Smooth muscle cell (in vitro differentiated cells): Measurements from ENCODE around the gene BACE1. TPM values are rescaled to one million over a fixed set of nuclear protein-coding genes. Genes with fewer than 3 reads are reported as not detected.

Experiments
- DNase-seq: peaks from one replicate; lab custom pipeline; 2025; ENCODE audit not compliant: unreplicated experiment; lab: John Stamatoyannopoulos, UW
- H2AFZ ChIP-seq: fragments of 200-600 bp; sonication (generic); 2 replicates; pipeline ENCODE4 v1.6.0; 2016; ENCODE audit warnings: antibody characterized with exemption, low read depth, mild to moderate bottlenecking
- H3F3A ChIP-seq: fragments of 200-600 bp; sonication (generic); 2 replicates; pipeline ENCODE4 v1.6.0; 2017; ENCODE audit warnings: antibody characterized with exemption, low read depth
- H3K27ac ChIP-seq: fragments of 200-600 bp; sonication (generic); 2 replicates; pipeline ENCODE4 v1.5.1; 2016; ENCODE audit warnings: low read depth, mild to moderate bottlenecking
- H3K27me3 ChIP-seq: fragments of 200-600 bp; sonication (generic); 2 replicates; pipeline ENCODE4 v1.6.1; 2016; ENCODE audit warnings: low read depth, mild to moderate bottlenecking
- H3K36me3 ChIP-seq: fragments of 200-600 bp; sonication (generic); 2 replicates; pipeline ENCODE4 v1.5.1; 2016; ENCODE audit warnings: low read depth
- H3K4me1 ChIP-seq: fragments of 200-600 bp; sonication (generic); 2 replicates; pipeline ENCODE4 v1.5.1; 2016; ENCODE audit warnings: low read depth
- H3K4me2 ChIP-seq: fragments of 200-600 bp; sonication (generic); 2 replicates; pipeline ENCODE4 v1.6.0; 2016; ENCODE audit warnings: mild to moderate bottlenecking
- H3K4me3 ChIP-seq: fragments of 200-600 bp; sonication (generic); 2 replicates; pipeline ENCODE4 v1.5.1; 2016; ENCODE audit warnings: mild to moderate bottlenecking
- H3K79me2 ChIP-seq: fragments of 200-600 bp; sonication (generic); 2 replicates; pipeline ENCODE4 v1.6.0; 2016; ENCODE audit warnings: low read depth, mild to moderate bottlenecking
- H3K9ac ChIP-seq: fragments of 200-600 bp; sonication (generic); 2 replicates; pipeline ENCODE4 v1.6.0; 2016; ENCODE audit warnings: low read depth
- H3K9me3 ChIP-seq: fragments of 200-600 bp; sonication (generic); replicated peaks from 2 replicates; pipeline ENCODE4 v1.5.1; 2016; ENCODE audit warnings: low read depth
- H4K20me1 ChIP-seq: fragments of 200-600 bp; sonication (generic); 2 replicates; pipeline ENCODE4 v1.6.0; 2016; ENCODE audit warnings: low read depth
- WGBS: methylation state at CpG from one replicate; pipeline ENCODE4 v1.1.7; 2016; ENCODE audit warnings: low lambda C conversion rate; 5-methylcytosine and 5-hydroxymethylcytosine counted together
- polyA plus RNA-seq: library from polyadenylated mRNA; unstranded; fragments of >200 nt; fragmentation: Nextera tagmentation; extraction: Ambion mirVana; gene quantifications from 2 replicates; pipeline ENCODE4 v1.2.1, GENCODE V29; 2016
- total RNA-seq: library from RNA; depleted of rRNA; stranded (reverse); fragments of >200 nt; gene quantifications from 2 replicates; pipeline ENCODE4 v1.2.3, GENCODE V29; 2014
- TF ChIP-seq, protein P1 (sequence below): fragments of 200-600 bp; sonication (generic); IDR thresholded peaks from 2 replicates; pipeline ENCODE4 v1.5.1; 2017; ENCODE audit warnings: borderline replicate concordance, mild to moderate bottlenecking, antibody characterized with exemption; ENCODE audit not compliant: insufficient read depth, poor library complexity, severe bottlenecking

BACE1 gene
- total and polyA plus RNA-seq, 2 experiments from 2014 or later, result 17.5 to 32.4 TPM

DNA sequence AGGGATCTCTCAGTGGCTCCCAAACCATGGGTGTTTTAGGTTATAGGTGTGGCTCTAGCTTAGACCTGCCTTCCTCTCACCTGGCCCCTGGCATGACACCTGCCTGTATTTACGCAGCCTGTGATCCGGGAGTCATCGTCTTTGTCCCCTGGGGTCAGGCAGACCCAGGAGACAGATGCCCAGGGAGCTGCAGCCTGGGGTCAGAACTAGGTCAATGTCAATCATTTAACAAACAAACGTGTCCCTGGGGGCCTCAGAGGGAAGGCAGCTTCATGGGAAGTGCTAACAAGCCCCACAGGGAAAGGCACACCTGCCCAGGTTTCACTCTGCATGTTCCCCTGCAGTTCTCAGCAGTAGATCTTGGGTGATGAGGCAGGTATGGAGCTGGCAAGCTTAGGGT, 13.0 kb downstream of the BACE1 start:
- TF ChIP-seq, protein P1, sequence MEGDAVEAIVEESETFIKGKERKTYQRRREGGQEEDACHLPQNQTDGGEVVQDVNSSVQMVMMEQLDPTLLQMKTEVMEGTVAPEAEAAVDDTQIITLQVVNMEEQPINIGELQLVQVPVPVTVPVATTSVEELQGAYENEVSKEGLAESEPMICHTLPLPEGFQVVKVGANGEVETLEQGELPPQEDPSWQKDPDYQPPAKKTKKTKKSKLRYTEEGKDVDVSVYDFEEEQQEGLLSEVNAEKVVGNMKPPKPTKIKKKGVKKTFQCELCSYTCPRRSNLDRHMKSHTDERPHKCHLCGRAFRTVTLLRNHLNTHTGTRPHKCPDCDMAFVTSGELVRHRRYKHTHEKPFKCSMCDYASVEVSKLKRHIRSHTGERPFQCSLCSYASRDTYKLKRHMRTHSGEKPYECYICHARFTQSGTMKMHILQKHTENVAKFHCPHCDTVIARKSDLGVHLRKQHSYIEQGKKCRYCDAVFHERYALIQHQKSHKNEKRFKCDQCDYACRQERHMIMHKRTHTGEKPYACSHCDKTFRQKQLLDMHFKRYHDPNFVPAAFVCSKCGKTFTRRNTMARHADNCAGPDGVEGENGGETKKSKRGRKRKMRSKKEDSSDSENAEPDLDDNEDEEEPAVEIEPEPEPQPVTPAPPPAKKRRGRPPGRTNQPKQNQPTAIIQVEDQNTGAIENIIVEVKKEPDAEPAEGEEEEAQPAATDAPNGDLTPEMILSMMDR, result no peak
- Histone ChIP-seq H3K4me2 (no peak overlapping the region), H2AFZ (no peak overlapping the region)

DNA sequence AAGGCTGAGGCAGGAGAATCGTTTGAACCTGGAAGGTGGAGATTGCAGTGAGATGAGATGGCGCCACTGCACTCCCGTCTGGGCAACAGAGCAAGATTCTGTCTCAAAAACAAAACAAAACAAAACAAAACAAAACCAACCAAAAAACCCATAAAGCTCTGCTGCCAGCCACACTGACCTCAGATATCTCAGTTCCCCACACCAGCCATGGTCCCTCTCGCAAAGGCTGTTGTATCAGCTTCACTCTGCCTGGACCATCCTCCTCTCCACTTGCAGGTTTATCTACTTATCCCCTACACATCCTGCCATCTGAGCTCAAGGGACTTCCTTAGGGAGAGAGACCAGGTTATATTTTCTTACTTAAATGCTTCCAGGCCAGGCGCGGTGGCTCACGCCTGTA, 13.8 kb downstream of the BACE1 start:
- peaks cover 22% of the 10 kb centered on the region for H4K20me1 ChIP-seq
- no peak overlapping the region for H3K27ac ChIP-seq
- no peak overlapping the region for H3K9ac ChIP-seq
- no peaks in the 10 kb centered on the region for H3K9me3 ChIP-seq
- H3K4me3 ChIP-seq, result no peak overlapping the region
- H3K4me1 ChIP-seq, result peaks cover 21% of the 10 kb centered on the region
- TF ChIP-seq, protein P1, result no peak
- WGBS, result 97% methylated on average over 6 of the region's 7 CpGs
- no peak overlapping the region for H2AFZ ChIP-seq
- no peaks in the 10 kb centered on the region for H3K27me3 ChIP-seq
- no peaks in the 10 kb centered on the region for H3K79me2 ChIP-seq
- H3F3A ChIP-seq, result no peaks in the 10 kb centered on the region
- no peak overlapping the region for H3K4me2 ChIP-seq
- DNase-seq, result no peak
- no peaks in the 10 kb centered on the region for H3K36me3 ChIP-seq

More for the DNA sequence above, 13.0 kb downstream of the BACE1 start:
- Histone ChIP-seq H3K9ac (no peak overlapping the region), H3K27ac (no peak overlapping the region), H3K9me3 (no peaks in the 10 kb centered on the region), H3K79me2 (no peaks in the 10 kb centered on the region), H3F3A (no peaks in the 10 kb centered on the region), H3K4me3 (no peak overlapping the region), H3K36me3 (no peaks in the 10 kb centered on the region), H3K4me1 (peaks cover 21% of the 10 kb centered on the region), H3K27me3 (no peaks in the 10 kb centered on the region), H4K20me1 (peaks cover 22% of the 10 kb centered on the region)
- no peak for DNase-seq
- WGBS, result 84% methylated on average over 4 of the region's 4 CpGs

DNA sequence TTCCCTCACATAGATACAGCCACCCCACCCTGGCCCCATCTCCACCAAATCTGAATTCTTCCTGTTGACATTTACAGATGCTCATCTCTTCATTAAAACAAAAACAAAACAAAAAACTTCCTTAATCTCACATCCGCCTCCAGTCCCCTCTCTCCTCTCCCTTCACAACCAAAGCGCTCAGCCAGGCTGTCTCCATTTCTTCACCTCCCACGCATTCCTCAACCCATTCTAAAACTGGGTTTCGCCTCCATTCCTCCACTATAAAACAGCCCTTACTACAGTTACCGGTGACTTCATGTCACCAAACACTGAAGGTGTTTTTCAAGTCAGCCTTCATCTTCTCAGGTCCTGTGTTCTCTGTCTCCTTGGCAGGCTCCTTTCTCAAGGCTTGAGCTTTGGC, 15.3 kb downstream of the BACE1 start:
- DNase-seq, result no peak
- Histone ChIP-seq H4K20me1 (peaks cover 22% of the 10 kb centered on the region), H3K4me3 (no peak overlapping the region), H3K9ac (no peak overlapping the region), H3K27ac (no peak overlapping the region), H3K27me3 (no peaks in the 10 kb centered on the region), H3K4me1 (peaks cover 21% of the 10 kb centered on the region), H3F3A (no peaks in the 10 kb centered on the region), H3K4me2 (peak overlapping the region; percentile 36), H3K36me3 (no peaks in the 10 kb centered on the region), H3K9me3 (no peaks in the 10 kb centered on the region), H3K79me2 (no peaks in the 10 kb centered on the region), H2AFZ (no peak overlapping the region)
- TF ChIP-seq, protein P1, result no peak
- 47% methylated on average over 5 of the region's 5 CpGs for WGBS

DNA sequence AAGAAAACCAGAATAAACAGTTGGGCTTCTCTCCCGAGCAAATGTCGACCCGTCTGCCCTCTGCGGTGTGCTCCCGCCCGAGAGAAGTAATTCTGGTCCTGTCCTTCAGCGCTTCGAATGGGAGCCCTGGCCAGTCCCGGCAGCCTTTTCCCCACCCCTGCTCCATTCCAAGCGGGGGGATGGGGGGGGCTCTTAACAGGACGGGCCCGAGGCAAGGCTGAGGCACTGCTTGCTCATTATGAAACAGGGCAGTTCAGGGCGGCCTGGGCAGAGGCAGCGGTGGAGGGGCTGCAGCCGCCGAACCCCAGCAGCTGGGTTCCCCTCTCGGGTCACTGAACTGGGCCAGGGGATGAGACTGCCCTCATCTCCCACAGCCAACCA, 15.8 kb downstream of the BACE1 start:
- Histone ChIP-seq H3K4me3 (no peak overlapping the region), H3K4me1 (peaks cover 21% of the 10 kb centered on the region), H4K20me1 (peaks cover 22% of the 10 kb centered on the region), H3K27ac (no peak overlapping the region), H3K36me3 (no peaks in the 10 kb centered on the region), H3K79me2 (no peaks in the 10 kb centered on the region), H3F3A (no peaks in the 10 kb centered on the region), H3K9me3 (no peaks in the 10 kb centered on the region), H2AFZ (no peak overlapping the region), H3K27me3 (no peaks in the 10 kb centered on the region), H3K4me2 (peak overlapping the region; percentile 36), H3K9ac (no peak overlapping the region)
- TF ChIP-seq, protein P1, result no peak
- 56% methylated on average over 17 of the region's 17 CpGs for WGBS
- no peak for DNase-seq
